GM12865 (cell line): ENCODE results near the gene TTLL11.

ENCODE experiments used
- DNase-seq: peaks from one replicate; pipeline ENCODE4 v3.0.0; 2010; ENCODE audit warnings: low read depth
- H3K4me3 ChIP-seq: 2 replicates; pipeline ENCODE4 v1.5.1; 2011; ENCODE audit warnings: mild to moderate bottlenecking, low read depth, low read length, control low read depth
- CTCF ChIP-seq: IDR thresholded peaks from 2 replicates; pipeline ENCODE4 v1.5.1; 2011; ENCODE audit warnings: low read length, control low read depth, low read depth, inconsistent platforms; ENCODE audit not compliant: insufficient read depth; ENCODE audit errors: missing control alignments

TTLL11 gene

GRCh38 chr9:122134822-122135528 is 41.9 kb upstream of the TTLL11 start:
- no peak for DNase-seq
- no peak overlapping the region for H3K4me3 ChIP-seq
- no peak for TF ChIP-seq CTCF

DNA sequence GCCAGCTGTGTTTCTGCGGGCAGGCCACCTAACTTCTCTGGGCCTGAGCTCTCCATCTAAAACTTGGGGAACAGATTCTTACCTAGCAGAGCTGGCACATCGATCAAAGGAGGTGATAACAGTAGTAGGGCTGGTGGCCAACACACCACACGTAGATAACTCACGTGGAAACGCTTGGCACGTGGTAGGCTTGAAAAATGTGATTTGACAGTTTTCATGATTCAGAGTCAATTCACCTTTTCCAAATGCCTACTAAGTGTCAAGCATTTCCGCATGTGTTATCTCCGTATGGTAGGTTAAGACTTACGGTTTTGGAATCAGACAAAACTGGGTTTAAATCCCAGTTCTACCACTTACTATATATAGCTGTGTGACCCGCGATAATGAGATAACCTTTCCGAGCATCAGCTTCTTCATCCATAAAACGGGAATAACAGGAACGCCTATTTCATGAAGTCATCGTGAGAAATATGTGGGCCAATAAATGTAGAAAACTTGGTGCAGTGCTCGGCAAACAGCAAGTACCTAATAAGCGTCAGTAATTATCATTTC is 41.0 kb upstream of the TTLL11 start:
- DNase-seq, result no peak

DNA sequence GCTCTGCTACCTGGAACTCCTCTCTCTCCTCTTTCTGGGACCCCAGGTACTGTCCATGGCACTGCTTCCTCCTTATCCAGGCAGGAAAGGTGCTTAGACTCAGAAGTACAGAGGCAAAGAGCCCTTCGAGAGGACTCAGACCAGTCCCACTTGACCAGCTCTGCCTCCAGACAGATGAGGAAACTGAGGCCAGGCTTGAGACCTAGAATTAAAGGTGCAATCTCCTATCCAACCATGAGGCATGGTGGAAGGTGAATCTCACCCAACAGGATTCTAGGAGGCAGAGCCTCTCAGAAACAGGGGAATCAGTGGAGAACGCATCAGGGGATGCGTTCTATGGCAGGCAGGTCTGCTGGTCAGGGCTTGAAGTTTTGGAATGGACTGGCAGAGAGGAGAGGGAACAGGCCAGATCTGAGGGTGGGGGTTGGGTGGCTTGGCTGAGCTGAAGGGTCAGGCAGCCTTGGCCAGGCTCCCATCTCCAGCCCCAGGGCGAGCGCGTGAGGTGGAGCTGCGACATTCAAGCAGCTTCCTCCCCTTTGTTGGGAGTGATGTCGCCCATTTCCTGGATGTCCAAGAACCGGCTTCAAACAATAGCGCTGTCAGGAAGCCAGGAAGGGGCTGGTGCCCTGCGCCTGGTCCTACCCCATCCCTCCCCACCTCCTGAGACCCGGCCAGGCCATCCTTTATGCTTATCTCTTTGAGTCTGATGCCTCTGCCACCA is 40.3 kb upstream of the TTLL11 start:
- TF ChIP-seq CTCF, result no peak
- no peak for DNase-seq
- H3K4me3 ChIP-seq, result no peak overlapping the region

More for the DNA sequence above, 41.0 kb upstream of the TTLL11 start:
- no peak overlapping the region for H3K4me3 ChIP-seq
- TF ChIP-seq CTCF, result no peak

DNA sequence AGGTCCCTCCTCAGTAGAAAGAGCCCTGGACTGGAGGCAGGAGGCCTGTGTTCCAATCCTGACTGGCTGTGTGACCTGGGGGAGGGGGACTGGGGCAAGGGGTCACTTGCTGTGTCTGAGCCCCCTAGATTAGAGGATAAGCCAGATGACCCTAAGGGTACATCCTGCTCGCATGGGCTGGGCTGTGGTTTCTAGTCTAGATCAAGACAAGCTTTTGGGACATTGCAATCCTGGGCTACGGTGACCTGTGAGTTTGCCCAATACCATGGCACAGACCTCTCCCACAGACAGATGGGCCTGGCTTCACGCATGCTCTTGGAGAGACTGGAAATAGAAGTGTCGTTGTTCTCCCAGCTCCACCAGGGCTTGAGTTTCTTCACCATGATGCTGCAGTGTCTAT is 39.4 kb upstream of the TTLL11 start:
- no peak for DNase-seq
- no peak for TF ChIP-seq CTCF
- no peak overlapping the region for H3K4me3 ChIP-seq

DNA sequence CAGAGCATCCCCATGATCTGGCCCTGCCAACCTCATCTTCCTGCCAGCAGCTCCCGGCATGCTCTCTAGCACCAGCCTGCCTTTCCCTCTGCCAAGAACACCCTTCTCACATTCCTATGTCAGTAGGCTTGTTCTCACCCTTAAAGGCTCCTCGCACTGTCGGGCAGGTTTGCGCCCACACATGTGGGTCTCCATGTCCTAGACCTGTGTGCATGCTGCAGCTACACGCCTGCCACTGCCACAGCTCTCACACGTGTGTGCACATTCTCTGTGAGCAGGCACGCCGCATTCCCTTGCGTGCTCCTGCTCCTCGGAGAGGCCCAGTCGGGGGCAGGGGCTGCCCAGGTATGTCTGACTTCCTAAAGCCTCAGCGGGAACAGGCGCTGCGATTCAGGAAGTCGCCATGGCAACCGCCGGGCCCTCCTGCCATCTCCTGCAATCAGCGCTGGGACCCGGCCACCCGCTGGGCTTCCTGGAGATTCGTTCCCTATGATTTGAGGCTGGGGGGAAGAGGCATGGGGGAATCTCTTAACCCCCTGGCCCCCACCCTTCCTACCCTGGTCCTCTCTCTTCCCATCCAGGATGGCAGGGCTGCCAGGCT is 38.4 kb upstream of the TTLL11 start:
- H3K4me3 ChIP-seq, result no peak overlapping the region
- no peak for TF ChIP-seq CTCF
- no peak for DNase-seq

GRCh38 chr9:122130837-122131236 is 37.7 kb upstream of the TTLL11 start:
- no peak overlapping the region for H3K4me3 ChIP-seq
- no peak for DNase-seq
- no peak for TF ChIP-seq CTCF
